Measurements from ENCODE around the gene RAX.

Gene RAX

GRCh38 chr18:59219672-59220163 is 53.5 kb downstream of the RAX start, which contains the start of gene GRP:
Gene GRP, plus strand, starts transcription at chr18:59220158. Its CDS starts 108 bp downstream, at chr18:59220266.
- peak within 1 kb of the TSS; percentile 46; the same call in 1 of the 2 replicates for H3K9ac ChIP-seq (ENCODE audit: low read depth, low read length)
- H3K36me3 ChIP-seq (ENCODE audit: insufficient read depth, low read length), result no peaks in the 10 kb centered on the region
- 0 out of 2 replicates have a peak, but pooled peaks cover 3% of the 10 kb centered on the region for H3K4me1 ChIP-seq (ENCODE audit: insufficient read depth, low read length)
- no peaks in the 10 kb centered on the region; the same call in 1 of the 2 replicates for H3K9me3 ChIP-seq (ENCODE audit: control insufficient read depth, insufficient read depth, low read length)

- 0 out of 2 replicates have a peak, but pooled peaks cover 3% of the 10 kb centered on the region for H3K4me1 ChIP-seq (ENCODE audit: insufficient read depth, low read length)
- no peak overlapping the region for H3K9ac ChIP-seq (ENCODE audit: low read depth, low read length)
- H3K36me3 ChIP-seq (ENCODE audit: insufficient read depth, low read length), result no peaks in the 10 kb centered on the region
- no peaks in the 10 kb centered on the region; the same call in 1 of the 2 replicates for H3K9me3 ChIP-seq (ENCODE audit: control insufficient read depth, insufficient read depth, low read length)
Measured at GRCh38 chr18:59218018-59218417, 55.2 kb downstream of the RAX start.
